GM23338 (cell line): ENCODE measurements around the gene POLR3K. TPM values are rescaled to one million over a fixed set of nuclear protein-coding genes. Genes with fewer than 3 reads are reported as not detected.

Experiments
- ATAC-seq: fragments of 200-7000 bp; cut with Tn5 transposase; 3 replicates; pipeline ENCODE4 v1.9.1; 2020
- DNase-seq: peaks from one replicate; pipeline ENCODE4 v3.0.0-alpha.2; 2015; ENCODE audit warnings: low spot score
- H2AFZ ChIP-seq: fragments of 200-600 bp; sonication (generic); 2 replicates; pipeline ENCODE4 v1.8.0; 2016; ENCODE audit warnings: antibody characterized with exemption, mild to moderate bottlenecking, moderate library complexity
- H3F3A ChIP-seq: fragments of 200-600 bp; sonication (generic); replicated peaks from 2 replicates; pipeline ENCODE4 v1.8.0; 2017; ENCODE audit warnings: antibody characterized with exemption, mixed run types, low read depth
- H3K27ac ChIP-seq: fragments of 200-600 bp; sonication (generic); 2 replicates; pipeline ENCODE4 v1.6.1; 2016; ENCODE audit warnings: low read depth
- H3K27me3 ChIP-seq: fragments of 200-600 bp; sonication (generic); 2 replicates; pipeline ENCODE4 v1.8.0; 2016; ENCODE audit warnings: mild to moderate bottlenecking, mixed run types, moderate library complexity; ENCODE audit not compliant: insufficient read depth
- H3K36me3 ChIP-seq: fragments of 200-600 bp; sonication (generic); 2 replicates; pipeline ENCODE4 v1.8.0; 2016; ENCODE audit warnings: mild to moderate bottlenecking; ENCODE audit not compliant: insufficient read depth
- H3K4me1 ChIP-seq: fragments of 200-600 bp; sonication (generic); 2 replicates; pipeline ENCODE4 v1.8.0; 2016; ENCODE audit warnings: mild to moderate bottlenecking, moderate library complexity; ENCODE audit not compliant: insufficient read depth
- H3K4me2 ChIP-seq: fragments of 200-600 bp; sonication (generic); 2 replicates; pipeline ENCODE4 v1.7.1; 2017; ENCODE audit warnings: mixed run types
- H3K4me3 ChIP-seq: fragments of 200-600 bp; sonication (generic); 2 replicates; pipeline ENCODE4 v1.6.1; 2016; ENCODE audit warnings: mixed run types
- H3K79me2 ChIP-seq: fragments of 200-600 bp; sonication (generic); replicated peaks from 2 replicates; pipeline ENCODE4 v1.8.0; 2017; ENCODE audit warnings: mild to moderate bottlenecking; ENCODE audit not compliant: insufficient read depth
- H3K9me2 ChIP-seq: fragments of 200-600 bp; sonication (generic); 2 replicates; pipeline ENCODE4 v1.8.0; 2017; ENCODE audit not compliant: insufficient read depth
- H4K20me1 ChIP-seq: fragments of 200-600 bp; sonication (generic); replicated peaks from 2 replicates; pipeline ENCODE4 v1.8.0; 2017; ENCODE audit warnings: mild to moderate bottlenecking; ENCODE audit not compliant: insufficient read depth
- H3K27ac Mint-ChIP-seq: 2 replicates; pipeline ENCODE4 v1.8.0; 2020; ENCODE audit warnings: inconsistent platforms, mild to moderate bottlenecking, moderate library complexity, mixed read lengths
- H3K27me3 Mint-ChIP-seq: 3 replicates; pipeline ENCODE4 v1.8.0; 2022; ENCODE audit warnings: low read depth, mild to moderate bottlenecking, moderate library complexity, mixed read lengths, inconsistent platforms; ENCODE audit not compliant: insufficient read depth, poor library complexity
- H3K36me3 Mint-ChIP-seq: 3 replicates; pipeline ENCODE4 v1.8.0; 2021; ENCODE audit warnings: low read depth, mild to moderate bottlenecking, inconsistent platforms, moderate library complexity, mixed read lengths
- H3K4me1 Mint-ChIP-seq: 3 replicates; pipeline ENCODE4 v1.8.0; 2020; ENCODE audit warnings: mild to moderate bottlenecking, inconsistent platforms, mixed read lengths
- H3K4me3 Mint-ChIP-seq: 3 replicates; pipeline ENCODE4 v1.8.0; 2021; ENCODE audit warnings: moderate library complexity, mild to moderate bottlenecking, inconsistent platforms, mixed read lengths
- H3K9me3 Mint-ChIP-seq: 3 replicates; pipeline ENCODE4 v1.8.0; 2020; ENCODE audit warnings: moderate library complexity, mild to moderate bottlenecking, inconsistent platforms, mixed read lengths
- CREB1 ChIP-seq: fragments of 250-450 bp; sonication (Bioruptor Pico); IDR thresholded peaks from 2 replicates; pipeline ENCODE4 v1.5.0; 2020; ENCODE audit warnings: low read depth, mild to moderate bottlenecking, moderate library complexity
- STAT1 ChIP-seq: IDR thresholded peaks from one replicate; pipeline ENCODE4 v1.6.1; 2016; ENCODE audit warnings: antibody characterized with exemption; ENCODE audit not compliant: unreplicated experiment
- ZNF114 ChIP-seq: fragments of 250-450 bp; sonication (Bioruptor Pico); IDR thresholded peaks from 2 replicates; pipeline ENCODE4 v1.5.0; 2020; ENCODE audit warnings: mild to moderate bottlenecking, moderate library complexity
- ZNF331 ChIP-seq: fragments of 250-450 bp; sonication (Bioruptor Pico); IDR thresholded peaks from 2 replicates; pipeline ENCODE4 v1.5.0; 2020; ENCODE audit warnings: low read depth, mild to moderate bottlenecking, moderate library complexity
- ZNF462 ChIP-seq: fragments of 250-450 bp; sonication (Bioruptor Pico); IDR thresholded peaks from 2 replicates; pipeline ENCODE4 v1.5.0; 2020; ENCODE audit warnings: mild to moderate bottlenecking, moderate library complexity
- polyA plus RNA-seq: library from polyadenylated mRNA; unstranded; fragments of >200 nt; fragmentation: Nextera tagmentation; extraction: Ambion mirVana; gene quantifications from 2 replicates; pipeline ENCODE4 v1.2.1, GENCODE V29; 2016
- total RNA-seq: library from RNA; depleted of rRNA; stranded (reverse); fragments of >200 nt; shearing (Covaris generic); gene quantifications from 2 replicates; pipeline ENCODE4 v1.2.3, GENCODE V29; 2014
- TF ChIP-seq, protein P1 (sequence below): IDR thresholded peaks from one replicate; pipeline ENCODE4 v1.6.1; 2018; ENCODE audit warnings: antibody characterized with exemption; ENCODE audit not compliant: unreplicated experiment

POLR3K gene
- total and polyA plus RNA-seq, 2 experiments from 2014 or later, result 17.8 to 58.5 TPM

DNA sequence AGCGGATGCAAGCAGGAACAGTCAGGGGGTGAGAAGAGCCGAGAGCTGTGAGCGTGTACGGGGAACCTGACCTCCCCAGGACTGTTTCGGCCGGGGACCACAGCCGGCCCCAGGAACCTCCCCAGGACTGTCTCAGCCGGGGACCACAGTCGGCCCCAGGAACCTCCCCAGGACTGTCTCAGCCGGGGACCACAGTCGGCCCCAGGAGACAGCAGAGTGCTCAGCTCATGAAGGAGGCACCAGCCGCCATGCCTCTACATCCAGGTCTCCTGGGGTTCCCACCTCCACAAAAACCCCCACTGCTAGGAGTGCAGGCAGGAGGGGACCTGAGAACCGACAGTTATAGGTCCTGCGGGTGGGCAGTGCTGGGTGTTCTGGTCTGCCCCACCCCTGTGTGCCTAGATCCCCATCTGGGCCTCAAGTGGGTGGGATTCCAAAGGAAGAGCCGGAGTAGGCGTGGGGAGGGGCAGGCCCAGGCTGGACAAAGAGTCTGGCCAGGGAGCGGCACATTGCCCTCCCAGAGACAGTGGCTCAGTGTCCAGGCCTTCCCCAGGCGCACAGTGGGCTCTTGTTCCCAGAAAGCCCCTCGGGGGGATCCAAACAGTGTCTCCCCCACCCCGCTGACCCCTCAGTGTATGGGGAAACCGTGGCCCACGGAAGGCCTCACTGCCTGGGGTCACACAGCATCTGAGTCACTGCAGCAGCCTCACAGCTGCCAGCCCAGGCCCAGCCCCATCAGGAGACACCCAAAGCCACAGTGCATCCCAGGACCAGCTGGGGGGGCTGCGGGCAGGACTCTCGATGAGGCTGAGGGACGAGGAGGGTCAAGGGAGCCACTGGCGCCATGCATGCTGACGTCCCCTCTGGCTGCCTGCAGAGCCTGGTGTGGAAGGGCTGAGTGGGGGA is 14.7 kb upstream of the POLR3K start (continued):
- TF ChIP-seq ZNF331 (CRISPR knock-in tag), result no peak
- TF ChIP-seq, protein P1, sequence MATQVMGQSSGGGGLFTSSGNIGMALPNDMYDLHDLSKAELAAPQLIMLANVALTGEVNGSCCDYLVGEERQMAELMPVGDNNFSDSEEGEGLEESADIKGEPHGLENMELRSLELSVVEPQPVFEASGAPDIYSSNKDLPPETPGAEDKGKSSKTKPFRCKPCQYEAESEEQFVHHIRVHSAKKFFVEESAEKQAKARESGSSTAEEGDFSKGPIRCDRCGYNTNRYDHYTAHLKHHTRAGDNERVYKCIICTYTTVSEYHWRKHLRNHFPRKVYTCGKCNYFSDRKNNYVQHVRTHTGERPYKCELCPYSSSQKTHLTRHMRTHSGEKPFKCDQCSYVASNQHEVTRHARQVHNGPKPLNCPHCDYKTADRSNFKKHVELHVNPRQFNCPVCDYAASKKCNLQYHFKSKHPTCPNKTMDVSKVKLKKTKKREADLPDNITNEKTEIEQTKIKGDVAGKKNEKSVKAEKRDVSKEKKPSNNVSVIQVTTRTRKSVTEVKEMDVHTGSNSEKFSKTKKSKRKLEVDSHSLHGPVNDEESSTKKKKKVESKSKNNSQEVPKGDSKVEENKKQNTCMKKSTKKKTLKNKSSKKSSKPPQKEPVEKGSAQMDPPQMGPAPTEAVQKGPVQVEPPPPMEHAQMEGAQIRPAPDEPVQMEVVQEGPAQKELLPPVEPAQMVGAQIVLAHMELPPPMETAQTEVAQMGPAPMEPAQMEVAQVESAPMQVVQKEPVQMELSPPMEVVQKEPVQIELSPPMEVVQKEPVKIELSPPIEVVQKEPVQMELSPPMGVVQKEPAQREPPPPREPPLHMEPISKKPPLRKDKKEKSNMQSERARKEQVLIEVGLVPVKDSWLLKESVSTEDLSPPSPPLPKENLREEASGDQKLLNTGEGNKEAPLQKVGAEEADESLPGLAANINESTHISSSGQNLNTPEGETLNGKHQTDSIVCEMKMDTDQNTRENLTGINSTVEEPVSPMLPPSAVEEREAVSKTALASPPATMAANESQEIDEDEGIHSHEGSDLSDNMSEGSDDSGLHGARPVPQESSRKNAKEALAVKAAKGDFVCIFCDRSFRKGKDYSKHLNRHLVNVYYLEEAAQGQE, result no peak

- Mint-ChIP-seq H3K36me3 (peaks cover 3% of the 10 kb centered on the region; the same call in 2 of the 3 replicates), H3K27ac (no peak overlapping the region), H3K4me1 (peaks cover 26% of the 10 kb centered on the region), H3K27me3 (peaks cover 17% of the 10 kb centered on the region), H3K9me3 (no peaks in the 10 kb centered on the region), H3K4me3 (no peak overlapping the region)
- no peaks in the 10 kb centered on the region; the same call in 1 of the 2 replicates for H3F3A ChIP-seq
- no peak for TF ChIP-seq ZNF114 (CRISPR knock-in tag)
- TF ChIP-seq CREB1, result no peak
- no peak overlapping the region for H3K4me3 ChIP-seq
- no peak overlapping the region for H3K27ac ChIP-seq
- no peaks in the 10 kb centered on the region for H3K27me3 ChIP-seq
- no peaks in the 10 kb centered on the region for H3K9me2 ChIP-seq
- H3K4me2 ChIP-seq, result no peak overlapping the region
- no peak overlapping the region for H2AFZ ChIP-seq
- H3K79me2 ChIP-seq, result peaks cover 4% of the 10 kb centered on the region; the same call in 1 of the 2 replicates
- H3K36me3 ChIP-seq, result no peaks in the 10 kb centered on the region
- no peak for DNase-seq
- peaks cover 13% of the 10 kb centered on the region for H3K4me1 ChIP-seq
- peaks cover 5% of the 10 kb centered on the region; the same call in 1 of the 2 replicates for H4K20me1 ChIP-seq
- ATAC-seq, result no peak
Observed at GRCh38 chr16:67183-67791, 13.9 kb upstream of the POLR3K start.

GRCh38 chr16:66309-67182 is 13.1 kb upstream of the POLR3K start:
- H3K27me3 ChIP-seq, result no peaks in the 10 kb centered on the region
- H3K27ac ChIP-seq, result no peak overlapping the region
- no peak overlapping the region for H3K4me3 ChIP-seq
- Mint-ChIP-seq H3K27me3 (peaks cover 15% of the 10 kb centered on the region), H3K4me1 (peaks cover 26% of the 10 kb centered on the region), H3K27ac (no peak overlapping the region), H3K9me3 (no peaks in the 10 kb centered on the region), H3K4me3 (no peak overlapping the region), H3K36me3 (peaks cover 3% of the 10 kb centered on the region; the same call in 2 of the 3 replicates)
- H2AFZ ChIP-seq, result no peak overlapping the region
- H3K4me1 ChIP-seq, result peaks cover 12% of the 10 kb centered on the region
- H3F3A ChIP-seq, result no peaks in the 10 kb centered on the region; the same call in 1 of the 2 replicates
- no peaks in the 10 kb centered on the region for H3K9me2 ChIP-seq
- H3K4me2 ChIP-seq, result no peak overlapping the region
- ATAC-seq, result peak; percentile 35
- H4K20me1 ChIP-seq, result peaks cover 5% of the 10 kb centered on the region; the same call in 1 of the 2 replicates
- peaks cover 4% of the 10 kb centered on the region; the same call in 1 of the 2 replicates for H3K79me2 ChIP-seq
- no peak for DNase-seq
- no peaks in the 10 kb centered on the region for H3K36me3 ChIP-seq
- no peak for TF ChIP-seq STAT1
- no peak for TF ChIP-seq ZNF462 (CRISPR knock-in tag)
